Mesodermal cell (in vitro differentiated cells): ENCODE data around the gene CAMK1D.

Source experiments
- H3K27ac ChIP-seq: 2 replicates; pipeline ENCODE4 v1.7.0; 2013; ENCODE audit warnings: mild to moderate bottlenecking, low read depth, low read length, moderate library complexity; ENCODE audit not compliant: severe bottlenecking
- H3K36me3 ChIP-seq: 2 replicates; pipeline ENCODE4 v1.7.1; 2013; ENCODE audit warnings: mild to moderate bottlenecking, low read length, moderate library complexity; ENCODE audit not compliant: control insufficient read depth, insufficient read depth
- H3K4me1 ChIP-seq: one replicate; pipeline ENCODE4 v1.7.1; 2013; ENCODE audit warnings: mild to moderate bottlenecking, low read length; ENCODE audit not compliant: insufficient read depth, control insufficient read depth, poor library complexity, severe bottlenecking
- H3K4me3 ChIP-seq: 2 replicates; pipeline ENCODE4 v1.7.0; 2013; ENCODE audit warnings: low read length, control low read depth, mild to moderate bottlenecking; ENCODE audit not compliant: insufficient read depth, poor library complexity, severe bottlenecking; ENCODE audit errors: extremely low read depth
- H3K9me3 ChIP-seq: 2 replicates; pipeline ENCODE4 v1.7.1; 2013; ENCODE audit warnings: mild to moderate bottlenecking, low read length, moderate library complexity; ENCODE audit not compliant: control insufficient read depth
- WGBS, 2 experiments: methylation state at CpG; one replicate each; pipeline ENCODE4 v1.1.5; 2013; ENCODE audit warnings: missing lambda C conversion rate in 2 of 2; ENCODE audit not compliant: insufficient coverage in 2 of 2; 5-methylcytosine and 5-hydroxymethylcytosine counted together

Gene CAMK1D

GRCh38 chr10:12638781-12639180 is 289.4 kb downstream of the CAMK1D start:
- 66 to 100% methylated on average over 2 to 8 of the region's 11 CpGs for WGBS, 2 experiments
- Histone ChIP-seq H3K36me3 (no peaks in the 10 kb centered on the region), H3K4me1 (peaks cover 12% of the 10 kb centered on the region), H3K27ac (no peak overlapping the region), H3K9me3 (no peaks in the 10 kb centered on the region), H3K4me3 (no peak overlapping the region)

GRCh38 chr10:12639996-12640944 is 290.9 kb downstream of the CAMK1D start:
- Histone ChIP-seq H3K4me3 (no peak overlapping the region), H3K9me3 (no peaks in the 10 kb centered on the region), H3K27ac (no peak overlapping the region), H3K36me3 (no peaks in the 10 kb centered on the region), H3K4me1 (peaks cover 5% of the 10 kb centered on the region)
- 90 to 94% methylated on average over 7 to 9 of the region's 12 CpGs for WGBS, 2 experiments

GRCh38 chr10:12642036-12642435 is 292.7 kb downstream of the CAMK1D start:
- H3K27ac ChIP-seq, result no peak overlapping the region
- no peak overlapping the region for H3K4me3 ChIP-seq
- H3K36me3 ChIP-seq, result no peaks in the 10 kb centered on the region
- peaks cover 3% of the 10 kb centered on the region for H3K4me1 ChIP-seq
- H3K9me3 ChIP-seq, result no peaks in the 10 kb centered on the region
- WGBS, 2 experiments, result 79 to 96% methylated on average over 2 to 3 of the region's 7 CpGs

- WGBS, 2 experiments, result 82 to 88% methylated on average over 9 to 15 of the region's 17 CpGs
- Histone ChIP-seq H3K4me3 (no peak overlapping the region), H3K27ac (no peak overlapping the region), H3K4me1 (peaks cover 1% of the 10 kb centered on the region), H3K36me3 (no peaks in the 10 kb centered on the region), H3K9me3 (no peaks in the 10 kb centered on the region)
Observed at GRCh38 chr10:12643279-12643678, 293.9 kb downstream of the CAMK1D start.

- no peaks in the 10 kb centered on the region for H3K9me3 ChIP-seq
- H3K36me3 ChIP-seq, result no peaks in the 10 kb centered on the region
- H3K4me3 ChIP-seq, result no peak overlapping the region
- no peaks in the 10 kb centered on the region for H3K4me1 ChIP-seq
- 88 to 97% methylated on average over 4 of the region's 4 CpGs for WGBS, 2 experiments
- H3K27ac ChIP-seq, result no peak overlapping the region
Observed at GRCh38 chr10:12644380-12645144, 295.2 kb downstream of the CAMK1D start.

- Histone ChIP-seq H3K4me3 (no peak overlapping the region), H3K9me3 (no peaks in the 10 kb centered on the region), H3K36me3 (no peaks in the 10 kb centered on the region), H3K4me1 (no peaks in the 10 kb centered on the region), H3K27ac (no peak overlapping the region)
- 92 to 94% methylated on average over 10 to 11 of the region's 11 CpGs for WGBS, 2 experiments
Observed at GRCh38 chr10:12645449-12645848, 296.1 kb downstream of the CAMK1D start.

- H3K4me1 ChIP-seq, result no peaks in the 10 kb centered on the region
- no peak overlapping the region for H3K27ac ChIP-seq
- 89 to 92% methylated on average over 8 of the region's 9 CpGs for WGBS, 2 experiments
- H3K9me3 ChIP-seq, result peaks cover 7% of the 10 kb centered on the region
- no peak overlapping the region for H3K4me3 ChIP-seq
- H3K36me3 ChIP-seq, result no peaks in the 10 kb centered on the region
Observed at GRCh38 chr10:12649012-12649584, 299.8 kb downstream of the CAMK1D start.

- H3K9me3 ChIP-seq, result peaks cover 9% of the 10 kb centered on the region
- no peaks in the 10 kb centered on the region for H3K36me3 ChIP-seq
- no peak overlapping the region for H3K27ac ChIP-seq
- WGBS, 2 experiments, result 83 to 93% methylated on average over 7 to 8 of the region's 8 CpGs
- no peak overlapping the region for H3K4me3 ChIP-seq
- no peaks in the 10 kb centered on the region for H3K4me1 ChIP-seq
Observed at GRCh38 chr10:12650122-12650521, 300.8 kb downstream of the CAMK1D start.

GRCh38 chr10:12650538-12651298 is 301.4 kb downstream of the CAMK1D start:
- H3K4me3 ChIP-seq, result no peak overlapping the region
- H3K9me3 ChIP-seq, result peaks cover 9% of the 10 kb centered on the region
- WGBS, 2 experiments, result 83 to 84% methylated on average over 15 of the region's 20 CpGs
- H3K27ac ChIP-seq, result no peak overlapping the region
- H3K36me3 ChIP-seq, result no peaks in the 10 kb centered on the region
- H3K4me1 ChIP-seq, result no peaks in the 10 kb centered on the region

GRCh38 chr10:12655940-12656339 is 306.6 kb downstream of the CAMK1D start:
- H3K4me3 ChIP-seq, result no peak overlapping the region
- no peak overlapping the region for H3K27ac ChIP-seq
- 67 to 84% methylated on average over 2 of the region's 2 CpGs for WGBS, 2 experiments
- no peaks in the 10 kb centered on the region for H3K4me1 ChIP-seq
- peaks cover 9% of the 10 kb centered on the region for H3K9me3 ChIP-seq
- no peaks in the 10 kb centered on the region for H3K36me3 ChIP-seq
